Measurements from ENCODE around the gene COLEC12.

GRCh38 chr18:432791-433190, 67.7 kb downstream of the COLEC12 start:
- TF ChIP-seq CTCF (conservative IDR thresholded peaks at IDR 0.05) (no peak), EZH2 (IDR thresholded peaks at IDR 0.05; ENCODE audit: low read depth) (no peak)
